Right lobe of liver (tissue), 4 donors: Measurements from ENCODE around the gene CDK5.

Experiments
- CTCF ChIP-seq, 4 donors: fragments of 200-600 bp in 3 of 4; fragments of 450-650 bp in 1 of 4; IDR thresholded peaks; one replicate each; pipeline versions ENCODE4 v1.5.1 to v1.8.0; 2016 to 2022; ENCODE audit warnings: antibody characterized with exemption in 4 of 4, mild to moderate bottlenecking in 2 of 4
- POLR2A ChIP-seq: fragments of 450-650 bp; IDR thresholded peaks from one replicate; pipeline ENCODE4 v1.6.1; 2017; ENCODE audit warnings: antibody characterized with exemption, mild to moderate bottlenecking
- donor health status: DM: no; HTN: no; CAD: no.
- donor health status: DM: no; HTN: no; CAD: no.
- donor health status: DM: no; HTN: yes; CAD: no.

GRCh38 chr7:151053751-151054150 lies 3.9 kb downstream of the CDK5 start:
- TF ChIP-seq CTCF (IDR thresholded peaks at IDR 0.05), result no peak
- no peak for TF ChIP-seq POLR2A
